Measurements from ENCODE around the gene SIGLEC5.

The SIGLEC5 gene

DNA sequence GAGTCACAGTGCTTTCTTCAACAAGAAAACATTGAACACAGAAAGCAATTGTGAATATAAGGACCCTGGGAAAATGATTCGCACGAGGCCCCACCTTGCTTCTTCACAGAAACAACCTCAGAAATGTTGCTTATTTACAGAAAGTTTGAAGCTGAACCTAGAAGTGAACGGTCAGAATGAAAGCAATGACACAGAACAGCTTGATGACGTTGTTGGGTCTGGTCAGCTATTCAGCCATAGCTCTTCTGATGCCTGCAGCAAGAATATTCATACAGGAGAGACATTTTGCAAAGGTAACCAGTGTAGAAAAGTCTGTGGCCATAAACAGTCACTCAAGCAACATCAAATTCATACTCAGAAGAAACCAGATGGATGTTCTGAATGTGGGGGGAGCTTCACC, 43.4 kb downstream of the SIGLEC5 start:
- Histone ChIP-seq H3K9me3 (ENCODE audit: insufficient read depth, low read depth, low read length) (peaks cover 28% of the 10 kb centered on the region), H3K4me1 (ENCODE audit: insufficient read depth, low read length) (no peaks in the 10 kb centered on the region), H3K9ac (ENCODE audit: low read depth, low read length) (no peak overlapping the region), H3K27me3 (ENCODE audit: insufficient read depth, low read length) (no peaks in the 10 kb centered on the region), H3K36me3 (ENCODE audit: insufficient read depth, low read length) (peaks cover 59% of the 10 kb centered on the region), H3K4me3 (ENCODE audit: low read length) (no peak overlapping the region), H3K27ac (ENCODE audit: low read depth, low read length) (no peak overlapping the region)
- 92% methylated on average over 4 of the region's 4 CpGs for WGBS

DNA sequence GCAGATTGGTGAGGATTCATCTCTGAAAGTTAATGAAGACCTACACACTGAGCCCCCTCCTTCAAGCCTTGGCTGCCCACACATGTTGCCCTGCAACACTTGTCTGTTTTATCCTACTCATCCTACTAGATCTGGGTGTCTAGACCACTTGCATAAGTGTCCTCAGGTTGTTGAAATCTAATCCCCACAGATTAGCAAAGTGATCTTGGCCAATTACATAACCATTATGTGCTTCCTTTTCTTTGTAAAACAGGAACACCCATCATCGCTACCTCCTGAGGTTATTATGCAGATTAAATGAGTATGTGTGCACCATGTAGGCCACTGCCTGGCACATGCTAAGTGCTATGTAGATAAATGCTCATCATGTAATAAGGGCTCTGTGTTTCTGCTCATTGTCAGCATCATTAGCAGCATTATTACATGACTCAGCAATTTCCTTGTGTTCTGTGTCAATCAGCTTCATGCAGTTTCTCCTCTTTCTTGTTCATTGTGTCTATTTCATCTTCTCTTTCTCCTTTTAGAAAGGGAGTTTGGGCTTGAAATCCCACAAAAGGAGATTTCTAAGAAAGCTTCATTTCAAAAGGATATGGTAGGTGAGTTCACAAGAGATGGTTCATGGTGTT, 44.0 kb downstream of the SIGLEC5 start:
- Histone ChIP-seq H3K27ac (ENCODE audit: low read depth, low read length) (no peak overlapping the region), H3K4me1 (ENCODE audit: insufficient read depth, low read length) (no peaks in the 10 kb centered on the region), H3K9me3 (ENCODE audit: insufficient read depth, low read depth, low read length) (peaks cover 28% of the 10 kb centered on the region), H3K4me3 (ENCODE audit: low read length) (no peak overlapping the region), H3K9ac (ENCODE audit: low read depth, low read length) (no peak overlapping the region), H3K27me3 (ENCODE audit: insufficient read depth, low read length) (no peaks in the 10 kb centered on the region), H3K36me3 (ENCODE audit: insufficient read depth, low read length) (peaks cover 65% of the 10 kb centered on the region)
- WGBS: 100% methylated on average over 1 of the region's 1 CpG

DNA sequence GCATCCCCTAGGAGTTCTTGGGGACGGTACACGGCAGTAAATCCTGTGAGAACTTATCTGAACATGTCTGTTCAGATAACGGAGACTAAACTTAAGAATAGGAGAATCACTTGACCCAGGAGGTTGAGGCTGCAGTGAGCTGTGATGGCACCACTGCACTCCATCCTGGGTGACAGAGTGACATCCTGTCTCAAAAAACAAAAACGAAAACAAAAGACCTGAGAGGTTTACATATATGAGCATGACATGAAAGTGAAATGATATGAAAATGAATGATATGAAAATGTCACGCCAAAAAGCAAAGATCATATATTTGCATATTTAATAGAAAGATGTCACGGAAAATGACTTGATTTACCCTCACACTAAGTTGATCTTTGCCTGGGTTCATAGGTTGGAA, 53.4 kb downstream of the SIGLEC5 start:
- Histone ChIP-seq H3K9ac (ENCODE audit: low read depth, low read length) (no peak overlapping the region), H3K9me3 (ENCODE audit: insufficient read depth, low read depth, low read length) (no peaks in the 10 kb centered on the region), H3K27ac (ENCODE audit: low read depth, low read length) (no peak overlapping the region), H3K4me3 (ENCODE audit: low read length) (no peak overlapping the region), H3K36me3 (ENCODE audit: insufficient read depth, low read length) (peaks cover 45% of the 10 kb centered on the region), H3K27me3 (ENCODE audit: insufficient read depth, low read length) (no peaks in the 10 kb centered on the region), H3K4me1 (ENCODE audit: insufficient read depth, low read length) (no peaks in the 10 kb centered on the region)
- 96% methylated on average over 4 of the region's 6 CpGs for WGBS

DNA sequence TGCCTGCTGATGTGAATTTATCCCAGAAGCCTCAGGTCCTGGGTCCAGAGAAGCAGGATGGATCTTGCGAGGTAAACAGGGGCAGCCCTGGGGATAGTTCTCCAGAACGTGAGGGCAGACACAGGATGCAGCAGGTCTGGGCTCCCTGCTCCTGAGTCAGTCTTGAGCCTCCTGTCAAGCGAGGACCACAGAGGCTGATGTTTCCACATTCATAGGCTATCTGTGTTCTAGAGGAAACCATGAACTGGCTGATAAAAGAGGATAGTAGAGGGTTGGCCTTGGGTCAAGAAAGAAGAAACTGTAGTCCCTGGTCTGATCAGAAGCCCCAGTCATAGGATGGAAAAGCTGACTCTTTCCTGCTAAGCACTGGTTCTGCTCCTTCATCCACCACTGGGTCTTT, 56.9 kb downstream of the SIGLEC5 start:
- H3K9me3 ChIP-seq (ENCODE audit: insufficient read depth, low read depth, low read length): no peaks in the 10 kb centered on the region
- no peak overlapping the region for H3K4me3 ChIP-seq (ENCODE audit: low read length)
- H3K9ac ChIP-seq (ENCODE audit: low read depth, low read length): no peak overlapping the region
- peaks cover 30% of the 10 kb centered on the region for H3K36me3 ChIP-seq (ENCODE audit: insufficient read depth, low read length)
- H3K4me1 ChIP-seq (ENCODE audit: insufficient read depth, low read length): no peaks in the 10 kb centered on the region
- H3K27ac ChIP-seq (ENCODE audit: low read depth, low read length): no peak overlapping the region
- H3K27me3 ChIP-seq (ENCODE audit: insufficient read depth, low read length): peaks cover 13% of the 10 kb centered on the region; the same call in 1 of the 2 replicates
- WGBS: 97% methylated on average over 3 of the region's 3 CpGs

DNA sequence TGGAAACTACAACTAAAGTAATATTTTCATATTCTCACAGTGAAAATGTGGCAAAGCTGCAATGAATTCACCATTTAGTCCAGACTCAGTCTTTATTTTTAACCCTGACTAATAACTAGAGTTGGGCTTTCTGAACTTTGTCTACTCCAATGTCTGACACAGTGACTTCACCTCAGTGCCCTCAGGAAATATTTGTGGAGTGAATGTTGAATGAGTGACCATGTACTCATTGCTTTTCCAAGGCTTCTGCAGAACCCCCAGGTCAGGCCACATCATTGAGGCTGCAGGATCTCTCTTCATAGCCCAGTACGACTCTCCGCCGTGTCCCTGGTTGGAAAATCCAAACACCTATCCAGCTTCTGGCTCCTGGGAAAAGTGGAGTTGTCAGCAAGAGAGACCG, 57.3 kb downstream of the SIGLEC5 start:
- Histone ChIP-seq H3K4me1 (ENCODE audit: insufficient read depth, low read length) (no peaks in the 10 kb centered on the region), H3K36me3 (ENCODE audit: insufficient read depth, low read length) (peaks cover 29% of the 10 kb centered on the region), H3K27ac (ENCODE audit: low read depth, low read length) (no peak overlapping the region), H3K27me3 (ENCODE audit: insufficient read depth, low read length) (peaks cover 16% of the 10 kb centered on the region), H3K9ac (ENCODE audit: low read depth, low read length) (no peak overlapping the region), H3K9me3 (ENCODE audit: insufficient read depth, low read depth, low read length) (no peaks in the 10 kb centered on the region), H3K4me3 (ENCODE audit: low read length) (no peak overlapping the region)
- WGBS: 85% methylated on average over 4 of the region's 4 CpGs

DNA sequence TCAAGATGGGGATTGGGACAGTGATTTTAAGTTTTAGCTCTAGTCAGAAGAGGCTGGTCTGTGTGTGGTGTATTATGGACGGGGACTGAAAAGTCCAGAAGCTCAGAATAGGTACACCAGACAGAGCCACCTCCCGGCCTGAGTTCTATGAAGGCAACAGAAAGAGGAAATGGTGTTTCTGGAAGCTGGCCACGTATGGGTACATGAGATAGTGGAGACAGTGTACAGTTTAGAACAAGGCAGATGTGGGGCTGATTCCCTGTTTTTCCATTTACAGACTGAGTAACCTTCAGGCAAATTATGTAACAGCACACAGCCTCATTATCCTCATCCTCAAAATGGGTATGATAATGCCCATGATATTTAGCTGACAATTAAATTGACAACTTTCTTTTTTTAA, 57.8 kb downstream of the SIGLEC5 start:
- Histone ChIP-seq H3K9me3 (ENCODE audit: insufficient read depth, low read depth, low read length) (no peaks in the 10 kb centered on the region), H3K4me3 (ENCODE audit: low read length) (peak overlapping the region; percentile 75; the same call in 1 of the 2 replicates), H3K27ac (ENCODE audit: low read depth, low read length) (no peak overlapping the region), H3K36me3 (ENCODE audit: insufficient read depth, low read length) (peaks cover 29% of the 10 kb centered on the region), H3K27me3 (ENCODE audit: insufficient read depth, low read length) (peaks cover 21% of the 10 kb centered on the region), H3K4me1 (ENCODE audit: insufficient read depth, low read length) (no peaks in the 10 kb centered on the region), H3K9ac (ENCODE audit: low read depth, low read length) (no peak overlapping the region)
- 82% methylated on average over 3 of the region's 3 CpGs for WGBS

DNA sequence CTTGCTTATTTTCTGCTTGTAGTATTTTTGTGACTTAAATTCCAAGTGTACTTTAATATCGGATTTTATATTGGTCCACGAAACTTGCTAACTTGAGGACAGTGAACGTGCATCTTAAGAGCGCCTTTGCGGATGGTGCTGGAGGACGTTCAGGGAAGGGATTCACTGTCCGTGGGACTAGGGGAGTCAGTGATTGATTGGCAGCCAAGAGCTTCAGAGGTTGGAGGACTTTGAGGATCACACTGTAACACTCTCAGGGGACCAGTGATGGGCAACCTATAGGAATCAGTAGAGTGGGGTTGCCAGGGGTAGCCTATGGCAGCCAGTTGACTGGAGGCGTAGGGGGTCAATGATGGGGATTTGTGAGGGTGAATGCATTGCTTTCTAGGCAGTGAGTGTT, 58.6 kb downstream of the SIGLEC5 start:
- no peaks in the 10 kb centered on the region for H3K9me3 ChIP-seq (ENCODE audit: insufficient read depth, low read depth, low read length)
- 14% methylated on average over 8 of the region's 8 CpGs for WGBS
- H3K4me3 ChIP-seq (ENCODE audit: low read length): peak overlapping the region; percentile 75
- peak overlapping the region; percentile 58 for H3K9ac ChIP-seq (ENCODE audit: low read depth, low read length)
- H3K27ac ChIP-seq (ENCODE audit: low read depth, low read length): no peak overlapping the region
- H3K27me3 ChIP-seq (ENCODE audit: insufficient read depth, low read length): peaks cover 29% of the 10 kb centered on the region
- H3K4me1 ChIP-seq (ENCODE audit: insufficient read depth, low read length): no peaks in the 10 kb centered on the region
- H3K36me3 ChIP-seq (ENCODE audit: insufficient read depth, low read length): peaks cover 27% of the 10 kb centered on the region

DNA sequence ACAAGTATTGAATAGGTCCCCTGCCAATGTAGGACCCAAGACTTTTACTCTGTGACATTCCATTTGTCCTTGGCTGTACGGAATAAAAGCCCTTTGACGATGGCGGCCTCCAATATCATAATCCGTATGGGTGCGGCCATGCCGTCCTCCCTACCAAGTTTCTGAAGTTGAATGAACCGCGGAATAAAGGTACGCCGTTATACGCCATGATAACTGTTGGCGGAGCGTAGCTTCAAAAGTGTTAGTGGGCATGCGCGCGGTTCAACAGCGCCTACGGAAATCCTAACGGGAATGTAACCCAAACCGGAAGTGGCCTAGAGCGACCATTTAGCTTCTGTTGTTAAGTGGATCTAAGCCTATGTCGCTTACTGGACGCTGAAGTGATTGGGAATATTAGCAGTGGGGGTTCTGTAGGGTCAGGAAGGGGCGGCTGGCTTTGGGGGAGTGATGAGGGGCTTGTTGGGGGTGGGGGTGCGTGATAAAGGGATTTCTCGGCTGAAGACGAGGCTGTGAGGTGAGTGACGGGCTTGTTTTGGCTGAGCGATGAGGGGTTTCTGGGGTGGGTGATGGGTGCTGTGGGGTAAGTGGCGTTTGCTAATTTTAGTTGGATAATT, 59.1 kb downstream of the SIGLEC5 start, which contains the start of gene ZNF175:
TSS of gene ZNF175 (plus strand) at position 322 of the 614 bp plus-strand sequence. CDS start 2,047 bp downstream, outside the sequence.
- WGBS: under 1% methylated on average over 30 of the region's 30 CpGs

DNA sequence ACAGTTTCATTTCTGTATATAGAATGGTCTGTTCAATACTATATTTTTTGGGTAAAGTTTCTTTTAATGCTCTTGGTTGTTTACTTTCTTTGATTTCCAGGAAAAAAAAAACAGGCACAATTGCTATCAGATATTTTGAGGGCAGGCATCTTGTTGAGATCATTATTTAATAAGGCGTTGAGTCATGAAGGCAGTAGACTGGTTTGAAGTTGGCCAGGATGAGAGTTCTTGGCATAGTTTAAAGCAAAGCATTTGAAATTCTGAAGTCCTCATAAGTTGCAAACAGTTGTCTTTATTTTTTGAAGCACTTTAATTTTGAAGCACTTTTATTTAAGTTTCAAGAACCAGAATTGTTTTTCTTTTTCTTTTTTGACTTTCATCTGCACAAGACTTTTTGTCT, 61.7 kb downstream of the SIGLEC5 start:
- H3K4me1 ChIP-seq (ENCODE audit: insufficient read depth, low read length): no peaks in the 10 kb centered on the region
- H3K9ac ChIP-seq (ENCODE audit: low read depth, low read length): no peak overlapping the region
- H3K36me3 ChIP-seq (ENCODE audit: insufficient read depth, low read length): peaks cover 6% of the 10 kb centered on the region
- 84% methylated on average over 1 of the region's 1 CpG for WGBS
- H3K9me3 ChIP-seq (ENCODE audit: insufficient read depth, low read depth, low read length): no peaks in the 10 kb centered on the region
- peaks cover 51% of the 10 kb centered on the region for H3K27me3 ChIP-seq (ENCODE audit: insufficient read depth, low read length)
- no peak overlapping the region for H3K27ac ChIP-seq (ENCODE audit: low read depth, low read length)
- no peak overlapping the region for H3K4me3 ChIP-seq (ENCODE audit: low read length)

More for the DNA sequence above, 59.1 kb downstream of the SIGLEC5 start, which contains the start of gene ZNF175:
- Histone ChIP-seq H3K27ac (ENCODE audit: low read depth, low read length) (no peak within 1 kb of the TSS), H3K27me3 (ENCODE audit: insufficient read depth, low read length) (peaks cover 35% of the 10 kb centered on the region), H3K36me3 (ENCODE audit: insufficient read depth, low read length) (peaks cover 24% of the 10 kb centered on the region), H3K9me3 (ENCODE audit: insufficient read depth, low read depth, low read length) (no peaks in the 10 kb centered on the region), H3K4me1 (ENCODE audit: insufficient read depth, low read length) (no peaks in the 10 kb centered on the region), H3K9ac (ENCODE audit: low read depth, low read length) (peak within 1 kb of the TSS; percentile 58), H3K4me3 (ENCODE audit: low read length) (peak within 1 kb of the TSS; percentile 75)

DNA sequence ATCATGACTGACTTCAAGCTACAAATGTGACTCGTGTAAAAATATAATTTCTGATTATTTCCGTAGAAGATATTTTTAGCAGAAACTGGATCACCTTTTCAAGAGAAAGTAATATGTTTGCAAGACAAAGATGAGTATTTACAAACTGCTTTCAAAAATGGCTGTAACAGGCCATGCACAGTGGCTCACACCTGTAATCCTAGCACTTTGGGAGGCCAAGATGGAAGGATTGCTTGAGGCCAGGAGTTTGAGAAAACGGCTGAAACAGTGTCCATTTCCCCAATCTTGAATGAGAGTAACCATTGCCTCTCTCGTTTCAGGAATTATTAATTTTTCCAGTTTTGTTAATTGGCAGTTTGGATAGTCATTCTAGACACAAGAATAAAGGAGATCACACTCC, 62.6 kb downstream of the SIGLEC5 start:
- no peaks in the 10 kb centered on the region for H3K4me1 ChIP-seq (ENCODE audit: insufficient read depth, low read length)
- H3K9ac ChIP-seq (ENCODE audit: low read depth, low read length): no peak overlapping the region

DNA sequence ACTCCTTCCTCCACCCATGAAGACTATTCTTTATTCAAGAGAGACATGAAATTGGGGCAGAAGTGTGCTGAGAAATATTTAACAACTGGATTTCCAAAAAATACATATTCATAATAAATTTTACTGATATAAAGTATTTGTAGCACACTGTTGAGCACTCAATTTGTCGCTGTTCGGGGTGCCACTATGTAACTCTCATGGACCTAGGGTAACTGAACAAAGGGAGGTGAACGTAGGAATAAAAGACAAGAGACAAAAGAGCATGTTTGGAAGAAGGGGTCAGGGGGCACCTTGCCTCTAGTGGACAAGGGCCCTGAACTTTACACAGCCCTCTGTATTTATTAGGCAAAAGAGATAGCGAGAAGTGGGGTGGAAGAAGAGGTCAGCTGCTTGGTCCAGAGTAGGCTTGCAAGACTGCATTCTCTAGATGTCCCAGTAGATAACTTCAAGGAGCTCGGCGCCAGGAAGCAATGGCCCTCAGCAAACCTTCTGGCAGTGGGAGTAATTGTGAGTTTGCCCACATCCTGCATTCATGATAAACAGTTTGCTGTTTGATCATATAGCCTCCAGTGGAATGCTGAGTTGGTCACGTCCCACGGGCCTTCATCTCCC, 63.6 kb downstream of the SIGLEC5 start:
- Histone ChIP-seq H3K4me1 (ENCODE audit: insufficient read depth, low read length) (no peaks in the 10 kb centered on the region), H3K36me3 (ENCODE audit: insufficient read depth, low read length) (no peaks in the 10 kb centered on the region), H3K4me3 (ENCODE audit: low read length) (no peak overlapping the region), H3K27me3 (ENCODE audit: insufficient read depth, low read length) (peaks cover 51% of the 10 kb centered on the region), H3K9me3 (ENCODE audit: insufficient read depth, low read depth, low read length) (no peaks in the 10 kb centered on the region), H3K9ac (ENCODE audit: low read depth, low read length) (no peak overlapping the region), H3K27ac (ENCODE audit: low read depth, low read length) (no peak overlapping the region)
- 86% methylated on average over 6 of the region's 8 CpGs for WGBS

More for the DNA sequence above, 62.6 kb downstream of the SIGLEC5 start:
- Histone ChIP-seq H3K27ac (ENCODE audit: low read depth, low read length) (no peak overlapping the region), H3K4me3 (ENCODE audit: low read length) (no peak overlapping the region), H3K36me3 (ENCODE audit: insufficient read depth, low read length) (no peaks in the 10 kb centered on the region), H3K9me3 (ENCODE audit: insufficient read depth, low read depth, low read length) (no peaks in the 10 kb centered on the region), H3K27me3 (ENCODE audit: insufficient read depth, low read length) (peaks cover 51% of the 10 kb centered on the region)
- 83% methylated on average over 4 of the region's 4 CpGs for WGBS

All from HUES64 (cell line).